ENCODE data around the gene MAP3K19.

DNA sequence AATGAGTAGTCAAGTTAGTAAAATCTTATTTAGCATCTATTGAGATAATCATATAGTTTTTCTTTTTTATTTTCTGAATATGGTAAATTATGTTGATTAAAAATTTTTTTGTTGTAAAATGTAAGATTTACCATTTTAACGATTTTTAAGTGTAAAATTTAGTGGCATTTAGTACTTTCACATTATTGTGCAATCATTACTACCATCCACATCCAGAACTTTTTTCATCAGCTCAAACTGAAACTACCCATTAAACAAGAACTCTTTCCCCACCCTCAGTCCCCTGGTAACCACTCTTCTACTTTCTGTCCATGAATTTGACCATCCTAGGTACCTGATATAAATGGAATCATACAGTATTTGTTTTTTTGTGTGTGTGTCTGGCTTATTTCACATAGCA is 16.0 kb upstream of the MAP3K19 start:
- TF ChIP-seq, protein P1, sequence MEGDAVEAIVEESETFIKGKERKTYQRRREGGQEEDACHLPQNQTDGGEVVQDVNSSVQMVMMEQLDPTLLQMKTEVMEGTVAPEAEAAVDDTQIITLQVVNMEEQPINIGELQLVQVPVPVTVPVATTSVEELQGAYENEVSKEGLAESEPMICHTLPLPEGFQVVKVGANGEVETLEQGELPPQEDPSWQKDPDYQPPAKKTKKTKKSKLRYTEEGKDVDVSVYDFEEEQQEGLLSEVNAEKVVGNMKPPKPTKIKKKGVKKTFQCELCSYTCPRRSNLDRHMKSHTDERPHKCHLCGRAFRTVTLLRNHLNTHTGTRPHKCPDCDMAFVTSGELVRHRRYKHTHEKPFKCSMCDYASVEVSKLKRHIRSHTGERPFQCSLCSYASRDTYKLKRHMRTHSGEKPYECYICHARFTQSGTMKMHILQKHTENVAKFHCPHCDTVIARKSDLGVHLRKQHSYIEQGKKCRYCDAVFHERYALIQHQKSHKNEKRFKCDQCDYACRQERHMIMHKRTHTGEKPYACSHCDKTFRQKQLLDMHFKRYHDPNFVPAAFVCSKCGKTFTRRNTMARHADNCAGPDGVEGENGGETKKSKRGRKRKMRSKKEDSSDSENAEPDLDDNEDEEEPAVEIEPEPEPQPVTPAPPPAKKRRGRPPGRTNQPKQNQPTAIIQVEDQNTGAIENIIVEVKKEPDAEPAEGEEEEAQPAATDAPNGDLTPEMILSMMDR (IDR thresholded peaks at IDR 0.05; ENCODE audit: poor library complexity): no peak
- TF ChIP-seq EZH2 (IDR thresholded peaks at IDR 0.05; ENCODE audit: borderline replicate concordance): no peak

All from hepatocyte (in vitro differentiated cells).